Neuronal stem cell (in vitro differentiated cells): ENCODE results near the gene PCYT1A.

Experiments
- DNase-seq: peaks from one replicate; pipeline ENCODE4 v3.0.0-alpha.2; 2013; ENCODE audit warnings: low spot score
- H2AFZ ChIP-seq: one replicate; pipeline ENCODE4 v1.6.1; 2013; ENCODE audit warnings: mild to moderate bottlenecking, low read length, inconsistent platforms
- H2AK5ac ChIP-seq: 2 replicates; pipeline ENCODE4 v1.6.1; 2013; ENCODE audit warnings: low read depth, mild to moderate bottlenecking, inconsistent platforms, low read length, moderate library complexity, mixed read lengths
- H2BK120ac ChIP-seq: 2 replicates; pipeline ENCODE4 v1.6.1; 2013; ENCODE audit warnings: low read depth, mild to moderate bottlenecking, inconsistent platforms, low read length, moderate library complexity, mixed read lengths
- H2BK12ac ChIP-seq: one replicate; pipeline ENCODE4 v1.6.1; 2013; ENCODE audit warnings: low read length, inconsistent platforms
- H2BK15ac ChIP-seq: 2 replicates; pipeline ENCODE4 v1.6.1; 2013; ENCODE audit warnings: mild to moderate bottlenecking, low read length, inconsistent platforms, mixed read lengths
- H2BK5ac ChIP-seq: one replicate; pipeline ENCODE4 v1.6.1; 2013; ENCODE audit warnings: inconsistent platforms, mild to moderate bottlenecking, low read length, moderate library complexity
- H3K14ac ChIP-seq: one replicate; pipeline ENCODE4 v1.6.1; 2013; ENCODE audit warnings: low read length, inconsistent platforms
- H3K18ac ChIP-seq: 2 replicates; pipeline ENCODE4 v1.6.1; 2013; ENCODE audit warnings: low read length, inconsistent platforms
- H3K23ac ChIP-seq: 2 replicates; pipeline ENCODE4 v1.6.1; 2013; ENCODE audit warnings: low read depth, mild to moderate bottlenecking, mixed read lengths, low read length, inconsistent platforms; ENCODE audit not compliant: poor library complexity
- H3K27ac ChIP-seq: replicated peaks from 3 replicates; pipeline ENCODE4 v1.5.1; 2013; ENCODE audit warnings: low read length, inconsistent platforms
- H3K27me3 ChIP-seq, 3 experiments: 2 replicates each; pipeline ENCODE4 v1.6.1; 2013; ENCODE audit warnings: low read length in 3 of 3, mild to moderate bottlenecking in 2 of 3, inconsistent platforms in 1 of 3, low read depth in 1 of 3, mixed read lengths in 1 of 3, moderate library complexity in 1 of 3; ENCODE audit not compliant: control insufficient read depth in 3 of 3, insufficient read depth in 3 of 3
- H3K36me3 ChIP-seq, 2 donors: replicated peaks in 1 of 2; 2 replicates each; pipeline ENCODE4 v1.6.1; 2013; ENCODE audit warnings: low read length in 2 of 2; ENCODE audit not compliant: control insufficient read depth in 2 of 2, insufficient read depth in 2 of 2
- H3K4ac ChIP-seq: 2 replicates; pipeline ENCODE4 v1.6.1; 2013; ENCODE audit warnings: inconsistent platforms, mild to moderate bottlenecking, low read length, moderate library complexity
- H3K4me1 ChIP-seq, 2 donors: 1 replicate in 1 of 2; 2 replicates in 1 of 2; pipeline ENCODE4 v1.6.1; 2013; ENCODE audit warnings: low read length in 2 of 2, low read depth in 1 of 2; ENCODE audit not compliant: control insufficient read depth in 2 of 2, insufficient read depth in 1 of 2
- H3K4me2 ChIP-seq: one replicate; pipeline ENCODE4 v1.6.1; 2013; ENCODE audit warnings: mild to moderate bottlenecking, low read length, inconsistent platforms; ENCODE audit not compliant: insufficient read depth, poor library complexity, severe bottlenecking
- H3K4me3 ChIP-seq, 2 donors: 2 replicates each; pipeline ENCODE4 v1.5.1; 2013; ENCODE audit warnings: low read length in 2 of 2, mild to moderate bottlenecking in 2 of 2, inconsistent platforms in 1 of 2, moderate library complexity in 1 of 2
- H3K79me1 ChIP-seq: one replicate; pipeline ENCODE4 v1.6.1; 2013; ENCODE audit warnings: low read depth, mild to moderate bottlenecking, inconsistent platforms, low read length, moderate library complexity
- H3K9ac ChIP-seq: one replicate; pipeline ENCODE4 v1.6.1; 2013; ENCODE audit warnings: mild to moderate bottlenecking, low read depth, low read length, inconsistent platforms; ENCODE audit not compliant: poor library complexity
- H3K9me3 ChIP-seq, 2 donors: replicated peaks in 1 of 2; 2 replicates each; pipeline versions ENCODE3 to v1.6.1; 2013; ENCODE audit warnings: low read length in 2 of 2, mild to moderate bottlenecking in 2 of 2, inconsistent platforms in 1 of 2, low read depth in 1 of 2, mixed read lengths in 1 of 2, moderate library complexity in 1 of 2; ENCODE audit not compliant: control insufficient read depth in 2 of 2, insufficient read depth in 1 of 2
- H4K8ac ChIP-seq: one replicate; pipeline ENCODE4 v1.6.1; 2013; ENCODE audit warnings: low read depth, mild to moderate bottlenecking, inconsistent platforms, low read length, moderate library complexity
- H4K91ac ChIP-seq: one replicate; pipeline ENCODE4 v1.6.1; 2013; ENCODE audit warnings: low read length, low read depth, mild to moderate bottlenecking, inconsistent platforms; ENCODE audit not compliant: poor library complexity
- WGBS, 2 donors: extraction: QIAGEN DNeasy Blood & Tissue Kit; methylation state at CpG; one replicate each; pipeline ENCODE4 v1.1.7; 2013; ENCODE audit warnings: missing lambda C conversion rate in 2 of 2, mixed read lengths in 1 of 2; ENCODE audit not compliant: insufficient read length in 2 of 2, insufficient replicate concordance in 1 of 2; ENCODE audit errors: extremely low coverage in 2 of 2; 5-methylcytosine and 5-hydroxymethylcytosine counted together

The PCYT1A gene

GRCh38 chr3:196232882-196233251 is 54.7 kb downstream of the PCYT1A start:
- Histone ChIP-seq H3K4me3 (no peak overlapping the region), H2BK15ac (no peak overlapping the region), H3K4me1 (no peaks in the 10 kb centered on the region), H3K14ac (no peak overlapping the region), H2AFZ (no peak overlapping the region), H3K79me1 (no peaks in the 10 kb centered on the region), H4K8ac (no peak overlapping the region), H3K27ac (no peak overlapping the region), H3K18ac (no peak overlapping the region), H3K4ac (no peak overlapping the region), H2BK5ac (no peak overlapping the region), H2AK5ac (no peak overlapping the region), H3K23ac (no peak overlapping the region), H3K36me3 (peaks cover 4 to 12% of the 10 kb centered on the region in 2 donors), H3K27me3 (no peaks in the 10 kb centered on the region), H2BK12ac (no peak overlapping the region), H3K9me3 (no peaks in the 10 kb centered on the region), H3K9ac (no peak overlapping the region), H2BK120ac (no peak overlapping the region), H4K91ac (no peak overlapping the region), H3K4me2 (no peak overlapping the region)
- WGBS, 2 donors: no CpG with 5 or more reads among the region's 8 CpGs
- DNase-seq: no peak

GRCh38 chr3:196232154-196232881 is 55.2 kb downstream of the PCYT1A start:
- H3K9ac ChIP-seq: no peak overlapping the region
- DNase-seq: no peak
- H3K9me3 ChIP-seq: no peaks in the 10 kb centered on the region
- no peaks in the 10 kb centered on the region for H3K27me3 ChIP-seq
- H3K4me3 ChIP-seq: no peak overlapping the region
- no peak overlapping the region for H3K18ac ChIP-seq
- H2BK120ac ChIP-seq: no peak overlapping the region
- H3K14ac ChIP-seq: no peak overlapping the region
- H3K79me1 ChIP-seq: no peaks in the 10 kb centered on the region
- H2AK5ac ChIP-seq: no peak overlapping the region
- H2BK12ac ChIP-seq: no peak overlapping the region
- no peaks in the 10 kb centered on the region for H3K4me1 ChIP-seq
- H3K36me3 ChIP-seq: peaks cover 4 to 6% of the 10 kb centered on the region in 2 donors
- no peak overlapping the region for H2AFZ ChIP-seq
- no peak overlapping the region for H3K4me2 ChIP-seq
- H4K8ac ChIP-seq: no peak overlapping the region
- H2BK5ac ChIP-seq: no peak overlapping the region
- no CpG with 5 or more reads among the region's 12 CpGs for WGBS, 2 donors
- H3K27ac ChIP-seq: no peak overlapping the region
- no peak overlapping the region for H4K91ac ChIP-seq
- H3K23ac ChIP-seq: peak overlapping the region; percentile 0
- H2BK15ac ChIP-seq: no peak overlapping the region
- no peak overlapping the region for H3K4ac ChIP-seq

- WGBS, 2 donors: no CpG with 5 or more reads among the region's 24 CpGs
- Histone ChIP-seq H3K27me3 (no peaks in the 10 kb centered on the region), H2BK12ac (no peak overlapping the region), H2BK5ac (no peak overlapping the region), H3K4me2 (no peak overlapping the region), H3K4me1 (no peaks in the 10 kb centered on the region), H4K91ac (no peak overlapping the region), H3K79me1 (no peaks in the 10 kb centered on the region), H3K23ac (peak overlapping the region; percentile 35), H3K27ac (no peak overlapping the region), H3K4ac (no peak overlapping the region), H3K36me3 (no peaks in the 10 kb centered on the region), H2BK15ac (no peak overlapping the region), H3K18ac (peak overlapping the region; percentile 41), H4K8ac (no peak overlapping the region), H2AK5ac (peak overlapping the region; percentile 31), H2AFZ (no peak overlapping the region), H3K14ac (no peak overlapping the region), H3K9me3 (no peaks in the 10 kb centered on the region), H3K9ac (peak overlapping the region; percentile 47), H2BK120ac (no peak overlapping the region), H3K4me3 (no peak overlapping the region)
- no peak for DNase-seq
Measured at GRCh38 chr3:196227629-196228493, 59.7 kb downstream of the PCYT1A start.

GRCh38 chr3:196227121-196227561 is 60.4 kb downstream of the PCYT1A start:
- no peaks in the 10 kb centered on the region for H3K79me1 ChIP-seq
- no peak overlapping the region for H2BK15ac ChIP-seq
- no peak overlapping the region for H2AK5ac ChIP-seq
- peak overlapping the region; percentile 47 for H3K14ac ChIP-seq
- no peak overlapping the region for H4K8ac ChIP-seq
- H4K91ac ChIP-seq: no peak overlapping the region
- no peak overlapping the region for H3K4me3 ChIP-seq
- no peak overlapping the region for H2BK12ac ChIP-seq
- peak overlapping the region; percentile 43 for H3K23ac ChIP-seq
- no CpG with 5 or more reads among the region's 14 CpGs for WGBS, 2 donors
- H2BK120ac ChIP-seq: no peak overlapping the region
- no peaks in the 10 kb centered on the region for H3K4me1 ChIP-seq
- no peak overlapping the region for H3K4ac ChIP-seq
- peak overlapping the region; percentile 44 for H3K18ac ChIP-seq
- DNase-seq: no peak
- no peak overlapping the region for H3K9ac ChIP-seq
- no peak overlapping the region for H3K4me2 ChIP-seq
- no peak overlapping the region for H3K27ac ChIP-seq
- H3K9me3 ChIP-seq: no peaks in the 10 kb centered on the region
- H2AFZ ChIP-seq: no peak overlapping the region
- no peak overlapping the region for H2BK5ac ChIP-seq
- no peaks in the 10 kb centered on the region for H3K36me3 ChIP-seq
- no peaks in the 10 kb centered on the region for H3K27me3 ChIP-seq
